Activated CD4-positive, alpha-beta T cell treated with anti-CD3 and anti-CD28 coated beads for 4 hours (primary cell): ENCODE data around the gene OR10A7.
"Not testable (repeated sequence)": the region's sequence is repeated elsewhere in the genome, so short reads cannot be mapped to it uniquely, and the experiment has no call there.

ENCODE experiments used
- DNase-seq, 2 donors: peaks; one replicate each; pipeline ENCODE4 v3.0.0-alpha.2; 2020

The OR10A7 gene, protein sequence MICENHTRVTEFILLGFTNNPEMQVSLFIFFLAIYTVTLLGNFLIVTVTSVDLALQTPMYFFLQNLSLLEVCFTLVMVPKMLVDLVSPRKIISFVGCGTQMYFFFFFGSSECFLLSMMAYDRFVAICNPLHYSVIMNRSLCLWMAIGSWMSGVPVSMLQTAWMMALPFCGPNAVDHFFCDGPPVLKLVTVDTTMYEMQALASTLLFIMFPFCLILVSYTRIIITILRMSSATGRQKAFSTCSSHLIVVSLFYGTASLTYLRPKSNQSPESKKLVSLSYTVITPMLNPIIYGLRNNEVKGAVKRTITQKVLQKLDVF

DNA sequence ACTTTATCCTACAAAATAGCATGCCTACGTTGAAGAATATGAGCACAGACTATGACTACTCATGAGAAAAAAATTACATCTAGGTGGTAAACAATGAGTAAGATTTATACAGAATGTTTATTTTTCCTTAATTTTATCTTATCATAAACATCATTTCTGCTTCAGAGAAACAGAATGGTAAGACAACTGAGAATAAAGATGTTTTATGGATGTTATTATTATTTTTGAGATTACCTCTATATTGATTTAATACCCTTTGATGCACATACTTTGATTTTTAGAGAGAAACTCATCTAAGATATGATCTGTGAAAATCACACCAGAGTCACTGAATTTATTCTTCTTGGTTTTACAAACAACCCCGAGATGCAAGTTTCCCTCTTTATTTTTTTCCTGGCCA, at the start of gene OR10A7:
TSS of gene OR10A7 (plus strand) at position 301 of the 400 bp plus-strand sequence. CDS start at position 301, 0 bp downstream.
- no peak for DNase-seq

DNA sequence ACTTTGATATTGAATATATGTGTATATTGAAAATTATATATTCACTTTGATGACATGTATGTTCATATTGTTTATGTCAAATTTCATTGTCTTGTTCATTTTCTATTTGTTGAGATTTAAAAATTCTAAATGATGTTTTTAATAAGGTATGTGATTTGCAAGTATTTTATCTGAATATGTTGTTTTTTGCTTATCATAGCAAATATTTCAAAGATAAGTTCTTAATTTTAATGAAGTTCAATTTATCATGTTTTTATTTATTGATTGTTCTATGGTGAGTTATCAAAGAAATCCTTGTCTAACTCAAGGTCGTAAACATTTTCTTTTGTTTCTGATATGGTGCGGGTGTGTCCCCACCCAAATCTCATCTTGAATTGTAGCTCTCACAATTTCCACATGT, 49.4 kb upstream of the OR10A7 start:
- DNase-seq, result no peak

DNA sequence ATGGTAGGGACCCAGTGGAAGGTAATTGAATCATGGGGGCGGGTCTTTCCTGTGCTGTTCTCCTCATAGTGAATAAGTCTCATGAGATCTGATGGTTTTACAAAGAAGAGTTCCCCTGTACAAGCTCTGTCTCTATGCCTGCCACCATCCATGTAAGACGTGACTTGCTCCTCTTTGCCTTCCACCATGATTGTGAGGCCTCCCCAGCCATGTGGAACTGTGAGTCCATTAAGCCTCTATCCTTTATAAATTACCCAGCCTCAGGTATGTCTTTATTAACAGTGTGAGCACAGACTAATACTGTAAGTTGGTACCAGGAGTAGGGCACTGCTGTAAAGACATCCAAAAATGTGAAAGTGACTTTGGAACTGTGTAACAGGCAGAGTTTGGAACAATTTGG, 49.0 kb upstream of the OR10A7 start:
- not testable (repeated sequence) for DNase-seq

DNA sequence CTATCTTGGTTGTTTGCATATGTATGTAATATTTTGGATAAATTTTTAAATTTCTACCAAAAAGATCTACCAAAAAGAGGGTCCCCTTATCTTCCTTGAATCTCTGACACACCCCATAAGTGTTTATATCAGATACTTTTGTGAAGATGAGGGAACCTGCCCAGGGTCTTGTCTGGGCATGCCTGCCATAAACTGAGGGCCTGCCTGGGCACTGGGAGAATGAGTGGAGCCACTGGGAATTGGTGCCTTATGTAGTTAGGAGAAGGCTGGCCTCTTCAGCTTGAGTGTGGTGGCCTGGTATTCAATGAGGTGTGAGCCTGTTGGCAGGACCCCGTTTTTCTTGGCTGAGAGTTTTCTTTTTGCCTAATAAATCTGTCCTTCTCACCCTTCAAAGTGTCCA, 48.1 kb upstream of the OR10A7 start:
- no peak for DNase-seq

DNA sequence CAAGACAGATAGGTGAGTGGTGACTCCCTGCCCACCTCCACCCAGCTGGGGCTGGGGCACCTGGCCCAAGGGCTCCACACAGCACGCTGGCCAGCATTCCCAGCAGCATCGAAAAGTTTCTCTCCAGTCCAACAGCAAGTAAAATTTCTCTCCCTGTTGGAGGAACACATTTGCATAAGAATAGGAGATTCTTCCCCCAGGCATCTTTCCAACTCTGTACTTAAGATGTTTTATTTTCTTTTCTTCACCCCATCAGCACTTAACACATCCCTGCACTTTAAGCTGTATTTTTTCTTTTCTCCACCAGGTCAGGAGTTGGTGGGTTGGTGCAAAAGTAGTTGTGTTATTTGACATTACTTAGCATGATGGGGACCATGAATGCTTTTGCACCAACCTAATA, 47.4 kb upstream of the OR10A7 start:
- DNase-seq, result no peak

DNA sequence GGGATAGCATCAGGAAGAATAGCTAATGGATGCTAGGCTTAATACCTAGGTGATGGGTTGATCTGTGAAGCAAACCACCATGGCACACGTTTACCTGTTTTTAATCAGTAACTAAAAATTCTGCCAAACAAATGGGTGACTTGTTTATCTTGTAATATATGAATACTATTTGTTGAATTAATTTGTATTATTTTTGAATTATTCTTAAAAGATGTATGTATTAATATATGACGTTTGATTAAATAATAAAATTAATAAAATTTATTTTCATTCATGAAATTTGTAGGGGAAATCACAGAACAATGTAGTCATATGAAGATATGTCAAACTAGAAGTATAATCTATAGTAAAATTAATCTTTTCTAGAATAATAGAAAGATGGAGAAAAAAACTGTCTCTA, 32.3 kb upstream of the OR10A7 start:
- DNase-seq, result no peak

DNA sequence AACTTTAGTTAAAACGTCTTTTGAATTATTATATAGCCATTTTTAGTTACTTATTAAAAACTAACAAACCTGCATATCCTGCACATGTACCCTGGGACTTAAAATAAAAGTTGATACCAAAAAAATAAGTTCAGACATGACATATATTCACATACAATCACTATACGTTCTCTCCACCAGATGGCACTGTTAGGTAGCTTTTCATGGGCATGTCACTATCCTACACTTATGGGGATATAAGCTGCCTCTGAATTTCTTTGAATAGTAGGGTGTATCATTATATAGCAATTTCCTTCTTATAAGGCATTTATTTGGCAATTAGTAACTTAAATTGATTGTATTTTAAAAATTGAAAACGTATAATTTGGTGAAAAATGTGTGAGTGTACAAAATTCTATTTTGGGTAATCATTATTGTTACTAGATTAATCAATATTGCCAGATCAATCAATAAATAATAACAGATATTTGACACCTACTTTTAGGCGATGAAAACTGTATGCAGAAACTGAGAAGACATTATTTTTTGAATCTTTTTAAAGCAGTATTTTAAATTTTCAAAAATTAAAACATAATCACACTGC, 31.8 kb upstream of the OR10A7 start:
- DNase-seq, result peak; percentile 11 to 53

DNA sequence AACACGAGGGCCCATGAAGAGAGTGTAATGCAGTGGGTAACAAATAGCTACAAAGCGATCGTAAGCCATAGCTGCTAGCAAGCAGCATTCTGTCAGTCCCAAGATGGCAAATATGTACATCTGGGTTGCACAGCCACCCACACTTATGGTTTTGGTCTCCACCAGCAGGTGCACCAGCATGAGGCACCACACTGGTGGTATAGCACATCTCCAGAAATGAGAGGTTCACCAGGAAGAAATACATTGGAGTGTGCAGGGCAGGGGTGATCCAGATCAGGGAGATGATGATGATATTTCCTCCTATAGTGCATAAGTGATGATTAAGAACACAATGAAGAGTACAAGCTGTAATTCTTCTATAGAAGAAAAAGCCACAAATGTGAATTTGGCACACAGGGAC, 26.4 kb upstream of the OR10A7 start:
- no peak for DNase-seq

DNA sequence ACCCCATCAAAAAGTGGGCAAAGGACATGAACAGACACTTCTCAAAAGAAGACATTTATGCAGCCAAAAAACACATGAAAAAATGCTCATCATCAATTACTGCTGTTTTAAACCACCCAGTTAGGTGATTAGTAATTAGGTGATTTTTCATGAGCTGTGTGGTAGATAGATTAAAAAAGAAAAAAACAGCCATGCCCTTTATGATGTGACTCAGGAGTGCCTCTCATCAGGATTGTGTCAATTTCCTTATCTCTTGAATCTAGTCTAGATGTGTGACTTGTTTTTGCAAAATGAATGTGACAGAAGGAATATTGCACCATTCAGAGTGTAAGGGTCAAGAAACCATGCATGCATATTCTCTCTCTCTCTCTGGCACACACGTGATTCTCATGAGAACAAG, 5.7 kb downstream of the OR10A7 start:
- no peak for DNase-seq

DNA sequence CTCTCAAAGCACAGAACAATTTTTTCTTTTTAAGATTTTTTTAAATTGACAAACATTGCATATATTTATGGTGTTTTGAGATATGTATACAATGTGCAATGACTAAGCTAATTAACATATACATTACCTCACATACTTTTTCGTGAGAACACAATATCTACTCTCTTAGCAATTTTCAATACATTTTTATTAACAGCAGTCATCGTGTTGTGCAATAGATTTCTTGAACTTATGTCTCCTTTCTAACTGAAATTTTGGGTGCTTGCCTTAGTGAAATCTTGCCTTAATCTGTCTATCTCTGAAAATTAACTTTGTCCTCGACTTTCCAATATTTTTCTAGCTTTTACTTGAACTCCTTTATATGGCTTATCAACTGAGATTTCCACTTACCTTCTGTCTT, 6.8 kb downstream of the OR10A7 start:
- no peak for DNase-seq

DNA sequence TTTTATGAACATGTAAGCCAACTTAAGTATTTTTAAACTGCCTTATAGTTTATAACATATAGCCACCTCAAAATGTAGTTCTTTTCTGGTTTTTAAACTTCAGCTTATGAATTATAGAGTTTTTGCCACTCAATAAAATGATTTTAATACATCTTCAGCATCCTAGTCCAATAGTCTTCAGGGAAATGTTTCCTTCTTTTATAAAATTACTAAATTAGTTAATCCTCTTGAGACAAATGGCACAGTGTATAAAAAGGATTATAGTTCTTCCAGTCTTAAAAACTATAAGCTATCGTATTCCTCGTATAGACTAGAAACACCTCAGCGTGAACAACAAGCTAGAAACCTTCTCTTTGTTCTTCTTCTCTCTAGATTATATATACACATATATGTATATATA, 23.5 kb downstream of the OR10A7 start, which contains the start of gene OR6C74:
TSS of gene OR6C74 (plus strand) at position 301 of the 400 bp plus-strand sequence. CDS start 2,679 bp downstream, outside the sequence.
- DNase-seq, result no peak

DNA sequence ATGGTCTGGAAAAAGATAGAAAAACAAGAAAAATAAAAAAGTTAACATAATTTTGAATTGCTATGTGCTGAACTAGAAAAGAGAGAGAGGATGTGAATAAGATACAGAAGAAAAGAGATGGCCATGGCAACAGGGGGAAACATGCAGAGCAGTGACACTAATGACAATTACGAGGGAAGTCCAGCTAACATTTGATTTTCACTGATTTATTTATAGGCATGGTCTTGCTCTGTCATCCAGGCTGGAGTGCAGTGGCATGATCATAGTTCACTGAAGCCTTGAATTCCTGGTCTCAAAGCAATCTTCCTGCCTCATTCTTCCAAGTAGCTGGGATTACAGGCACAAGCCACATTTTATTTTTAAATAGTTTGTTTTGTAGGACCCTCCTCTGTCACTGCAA, 25.3 kb downstream of the OR10A7 start:
- DNase-seq, result no peak

DNA sequence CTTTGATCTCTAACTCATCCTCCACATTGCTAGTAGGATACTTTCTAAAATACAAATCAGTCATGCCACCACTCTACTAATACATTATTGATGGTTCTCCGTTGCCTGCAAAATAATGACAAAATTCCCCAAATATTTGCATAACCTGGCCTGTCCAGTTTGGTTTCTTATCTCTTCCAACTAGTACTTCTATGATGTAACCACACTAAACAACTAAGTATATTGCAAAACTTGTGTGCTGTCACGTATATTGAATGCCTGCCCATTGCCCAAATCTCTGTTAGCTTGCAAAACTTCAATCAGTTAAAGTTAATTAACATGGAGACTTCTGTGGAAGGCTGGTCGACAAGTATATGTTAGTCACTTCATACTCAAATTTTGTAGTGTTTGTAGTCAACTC, 30.1 kb downstream of the OR10A7 start:
- no peak for DNase-seq

DNA sequence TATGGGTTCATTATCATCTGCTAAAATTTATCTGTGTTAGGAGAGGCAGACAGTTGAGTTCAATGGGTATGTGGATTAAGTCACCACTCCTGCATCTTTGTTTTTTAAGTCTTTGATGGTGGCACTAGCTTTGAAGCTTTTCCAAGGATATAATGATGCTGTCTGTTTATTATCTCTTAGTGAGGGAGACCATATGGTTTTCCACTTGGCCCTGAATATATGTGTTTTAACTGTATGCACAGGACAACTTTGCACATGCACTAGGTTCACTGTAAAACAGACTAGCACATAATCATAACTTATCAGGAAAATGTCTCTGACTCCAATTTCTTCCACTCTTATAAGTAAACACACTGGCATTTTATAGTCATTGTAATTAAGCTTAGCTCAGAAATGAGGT, 32.5 kb downstream of the OR10A7 start:
- no peak for DNase-seq

DNA sequence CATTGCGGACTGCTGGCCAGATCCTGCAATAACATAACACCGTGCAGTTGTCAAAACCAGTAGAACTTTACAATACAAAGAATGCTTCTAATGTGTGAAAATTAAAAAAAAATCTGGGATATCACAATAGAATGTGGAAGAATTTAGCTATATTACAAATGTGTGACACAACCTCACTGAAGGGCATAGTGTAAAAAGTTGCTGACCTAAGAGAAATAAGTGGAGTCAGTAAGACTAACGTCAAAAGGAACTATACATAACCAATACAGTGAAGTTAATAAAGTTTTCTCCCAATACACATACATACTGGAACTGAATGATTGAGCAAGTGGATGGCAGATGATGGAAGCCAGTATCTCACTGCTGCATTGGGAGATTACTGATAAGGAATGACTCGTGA, 36.0 kb downstream of the OR10A7 start:
- no peak for DNase-seq

DNA sequence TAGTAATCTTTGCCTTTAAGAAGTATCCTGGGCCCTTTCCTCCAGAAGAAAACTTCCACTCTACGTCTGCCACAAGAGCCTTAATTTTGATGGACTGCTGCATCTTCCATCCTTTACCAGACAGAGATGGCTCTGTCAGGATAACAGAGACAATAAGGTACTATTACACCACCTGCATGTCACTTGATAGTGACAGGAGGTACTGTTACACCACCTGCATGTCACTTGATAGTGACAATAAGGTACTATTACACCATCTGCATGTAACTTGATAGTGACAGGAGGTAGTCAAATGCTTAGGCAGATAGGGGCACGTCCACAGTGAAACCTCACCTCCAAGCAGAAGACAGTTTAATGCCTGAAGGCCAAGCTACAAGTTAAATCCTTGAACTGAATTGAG, 37.5 kb downstream of the OR10A7 start:
- no peak for DNase-seq
